ENCODE measurements around the gene SOX1. TPM values are rescaled to one million over a fixed set of nuclear protein-coding genes. Genes with fewer than 3 reads are reported as not detected.

SOX1 gene
- total and polyA plus RNA-seq, 4 donors, result not detected

DNA sequence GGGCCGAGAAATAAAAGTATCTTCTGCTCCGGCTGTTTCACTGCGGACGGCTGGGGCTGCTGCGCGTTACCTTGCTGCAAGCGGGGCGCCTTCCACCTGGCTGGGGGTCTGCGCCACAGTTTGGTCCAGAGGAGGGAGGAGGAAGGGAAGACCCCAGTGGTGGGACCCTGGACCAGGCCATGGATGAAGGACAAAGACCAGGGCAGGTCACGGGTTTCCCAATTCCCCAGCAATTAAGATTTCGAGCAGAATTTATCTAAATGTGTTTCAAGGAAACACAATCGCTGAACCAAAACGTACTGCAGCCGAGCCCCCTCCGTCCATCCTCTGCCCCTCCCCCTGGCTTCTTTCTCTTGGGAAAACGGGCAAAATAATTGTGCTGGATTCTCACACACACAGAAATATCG is 2.9 kb downstream of the SOX1 start:
- no peaks in the 10 kb centered on the region for H3K9me3 ChIP-seq (ENCODE audit: control insufficient read depth in 4 of 4, low read length in 3 of 4)
- no peak overlapping the region for H3K9ac ChIP-seq (ENCODE audit: low read depth in 1 of 2, low read length in 2 of 2)
- H3K27ac ChIP-seq (ENCODE audit: low read depth in 1 of 2, low read length in 2 of 2), result no peak overlapping the region
- peaks cover 0 to 33% (median 16%) of the 10 kb centered on the region in 4 donors for H3K4me1 ChIP-seq (ENCODE audit: control insufficient read depth in 4 of 4, insufficient read depth in 4 of 4, low read length in 3 of 4)
- H3K4me3 ChIP-seq (ENCODE audit: low read depth in 1 of 3, low read length in 3 of 3), result no peak overlapping the region
- DNase-seq (ENCODE audit: low spot score), result no peak
- no peaks in the 10 kb centered on the region for H3K36me3 ChIP-seq (ENCODE audit: control insufficient read depth in 4 of 4, insufficient read depth in 3 of 4, low read depth in 1 of 4, low read length in 3 of 4)
- peaks cover 6 to 53% (median 20%) of the 10 kb centered on the region in 4 donors for H3K27me3 ChIP-seq (ENCODE audit: control insufficient read depth in 4 of 4, insufficient read depth in 4 of 4, low read length in 3 of 4)
- whole genome bisulfite sequencing, result 8% methylated on average over 17 of the region's 17 CpGs
- TF ChIP-seq HNF4G (IDR thresholded peaks at IDR 0.05) (no peak), EGR1 (IDR thresholded peaks at IDR 0.05; ENCODE audit: low read depth in 2 of 2) (no peak), TAF1 (conservative IDR thresholded peaks at IDR 0.05) (no peak), HNF4A (conservative IDR thresholded peaks at IDR 0.05) (no peak)

DNA sequence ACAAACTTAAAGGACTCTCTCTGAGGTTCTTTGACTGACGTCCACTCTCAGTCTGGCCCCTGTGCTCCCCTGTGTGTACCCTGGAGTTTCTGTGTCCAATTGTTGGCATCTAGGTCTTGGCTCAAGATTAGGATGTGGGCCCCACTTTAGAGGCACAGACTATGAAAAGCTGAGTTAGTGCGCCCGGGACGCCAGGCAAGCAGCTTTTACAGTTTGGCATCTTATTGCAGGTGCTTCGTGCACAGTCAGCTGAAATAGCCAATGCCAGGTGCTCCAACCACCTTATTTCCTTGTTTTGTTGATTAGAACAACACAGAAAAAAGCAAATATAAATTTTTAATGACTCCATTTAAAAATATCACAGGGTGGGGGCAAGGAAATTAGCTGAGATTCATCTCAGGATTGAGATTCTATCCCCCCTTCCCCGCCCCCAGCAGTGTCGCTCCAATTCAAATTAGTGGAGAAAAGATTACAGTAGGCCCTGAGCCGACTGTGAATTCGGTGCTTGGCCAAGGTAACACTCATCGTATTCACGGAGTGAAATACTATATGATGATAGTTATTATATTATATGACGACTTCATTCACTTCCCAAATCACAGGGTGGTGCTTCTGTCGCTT is 4.3 kb downstream of the SOX1 start:
- Histone ChIP-seq H3K27ac (ENCODE audit: low read depth in 1 of 2, low read length in 2 of 2) (no peak overlapping the region), H3K27me3 (ENCODE audit: control insufficient read depth in 4 of 4, insufficient read depth in 4 of 4, low read length in 3 of 4) (peaks cover 4 to 44% (median 23%) of the 10 kb centered on the region in 4 donors), H3K9me3 (ENCODE audit: control insufficient read depth in 4 of 4, low read length in 3 of 4) (no peaks in the 10 kb centered on the region), H3K4me1 (ENCODE audit: control insufficient read depth in 4 of 4, insufficient read depth in 4 of 4, low read length in 3 of 4) (peaks cover 0 to 33% (median 14%) of the 10 kb centered on the region in 4 donors), H3K36me3 (ENCODE audit: control insufficient read depth in 4 of 4, insufficient read depth in 3 of 4, low read depth in 1 of 4, low read length in 3 of 4) (no peaks in the 10 kb centered on the region), H3K9ac (ENCODE audit: low read depth in 1 of 2, low read length in 2 of 2) (no peak overlapping the region), H3K4me3 (ENCODE audit: low read depth in 1 of 3, low read length in 3 of 3) (no peak overlapping the region)
- DNase-seq (ENCODE audit: low spot score), result no peak
- TF ChIP-seq NR2F2 (IDR thresholded peaks at IDR 0.05) (no peak), HNF4G (IDR thresholded peaks at IDR 0.05) (no peak), FOXA1 (IDR thresholded peaks at IDR 0.05) (no peak), EGR1 (IDR thresholded peaks at IDR 0.05; ENCODE audit: low read depth in 2 of 2) (no peak), HNF4A (conservative IDR thresholded peaks at IDR 0.05) (no peak), RXRA (IDR thresholded peaks at IDR 0.05) (no peak), GABPA (IDR thresholded peaks at IDR 0.05 in 1 of 2, conservative IDR thresholded peaks at IDR 0.05 in 1 of 2) (no peak), SP1 (IDR thresholded peaks at IDR 0.05) (no peak), RAD21 (IDR thresholded peaks at IDR 0.05) (no peak), YY1 (IDR thresholded peaks at IDR 0.05) (no peak), JUND (IDR thresholded peaks at IDR 0.05) (no peak), FOXA2 (IDR thresholded peaks at IDR 0.05) (no peak), TAF1 (conservative IDR thresholded peaks at IDR 0.05) (no peak)
- TF ChIP-seq, protein P1, sequence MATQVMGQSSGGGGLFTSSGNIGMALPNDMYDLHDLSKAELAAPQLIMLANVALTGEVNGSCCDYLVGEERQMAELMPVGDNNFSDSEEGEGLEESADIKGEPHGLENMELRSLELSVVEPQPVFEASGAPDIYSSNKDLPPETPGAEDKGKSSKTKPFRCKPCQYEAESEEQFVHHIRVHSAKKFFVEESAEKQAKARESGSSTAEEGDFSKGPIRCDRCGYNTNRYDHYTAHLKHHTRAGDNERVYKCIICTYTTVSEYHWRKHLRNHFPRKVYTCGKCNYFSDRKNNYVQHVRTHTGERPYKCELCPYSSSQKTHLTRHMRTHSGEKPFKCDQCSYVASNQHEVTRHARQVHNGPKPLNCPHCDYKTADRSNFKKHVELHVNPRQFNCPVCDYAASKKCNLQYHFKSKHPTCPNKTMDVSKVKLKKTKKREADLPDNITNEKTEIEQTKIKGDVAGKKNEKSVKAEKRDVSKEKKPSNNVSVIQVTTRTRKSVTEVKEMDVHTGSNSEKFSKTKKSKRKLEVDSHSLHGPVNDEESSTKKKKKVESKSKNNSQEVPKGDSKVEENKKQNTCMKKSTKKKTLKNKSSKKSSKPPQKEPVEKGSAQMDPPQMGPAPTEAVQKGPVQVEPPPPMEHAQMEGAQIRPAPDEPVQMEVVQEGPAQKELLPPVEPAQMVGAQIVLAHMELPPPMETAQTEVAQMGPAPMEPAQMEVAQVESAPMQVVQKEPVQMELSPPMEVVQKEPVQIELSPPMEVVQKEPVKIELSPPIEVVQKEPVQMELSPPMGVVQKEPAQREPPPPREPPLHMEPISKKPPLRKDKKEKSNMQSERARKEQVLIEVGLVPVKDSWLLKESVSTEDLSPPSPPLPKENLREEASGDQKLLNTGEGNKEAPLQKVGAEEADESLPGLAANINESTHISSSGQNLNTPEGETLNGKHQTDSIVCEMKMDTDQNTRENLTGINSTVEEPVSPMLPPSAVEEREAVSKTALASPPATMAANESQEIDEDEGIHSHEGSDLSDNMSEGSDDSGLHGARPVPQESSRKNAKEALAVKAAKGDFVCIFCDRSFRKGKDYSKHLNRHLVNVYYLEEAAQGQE (IDR thresholded peaks at IDR 0.05), result no peak
- TF ChIP-seq, protein P2, sequence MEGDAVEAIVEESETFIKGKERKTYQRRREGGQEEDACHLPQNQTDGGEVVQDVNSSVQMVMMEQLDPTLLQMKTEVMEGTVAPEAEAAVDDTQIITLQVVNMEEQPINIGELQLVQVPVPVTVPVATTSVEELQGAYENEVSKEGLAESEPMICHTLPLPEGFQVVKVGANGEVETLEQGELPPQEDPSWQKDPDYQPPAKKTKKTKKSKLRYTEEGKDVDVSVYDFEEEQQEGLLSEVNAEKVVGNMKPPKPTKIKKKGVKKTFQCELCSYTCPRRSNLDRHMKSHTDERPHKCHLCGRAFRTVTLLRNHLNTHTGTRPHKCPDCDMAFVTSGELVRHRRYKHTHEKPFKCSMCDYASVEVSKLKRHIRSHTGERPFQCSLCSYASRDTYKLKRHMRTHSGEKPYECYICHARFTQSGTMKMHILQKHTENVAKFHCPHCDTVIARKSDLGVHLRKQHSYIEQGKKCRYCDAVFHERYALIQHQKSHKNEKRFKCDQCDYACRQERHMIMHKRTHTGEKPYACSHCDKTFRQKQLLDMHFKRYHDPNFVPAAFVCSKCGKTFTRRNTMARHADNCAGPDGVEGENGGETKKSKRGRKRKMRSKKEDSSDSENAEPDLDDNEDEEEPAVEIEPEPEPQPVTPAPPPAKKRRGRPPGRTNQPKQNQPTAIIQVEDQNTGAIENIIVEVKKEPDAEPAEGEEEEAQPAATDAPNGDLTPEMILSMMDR (IDR thresholded peaks at IDR 0.05; ENCODE audit: low read depth, low read length, missing input control), result no peak
- TF ChIP-seq, protein P3, sequence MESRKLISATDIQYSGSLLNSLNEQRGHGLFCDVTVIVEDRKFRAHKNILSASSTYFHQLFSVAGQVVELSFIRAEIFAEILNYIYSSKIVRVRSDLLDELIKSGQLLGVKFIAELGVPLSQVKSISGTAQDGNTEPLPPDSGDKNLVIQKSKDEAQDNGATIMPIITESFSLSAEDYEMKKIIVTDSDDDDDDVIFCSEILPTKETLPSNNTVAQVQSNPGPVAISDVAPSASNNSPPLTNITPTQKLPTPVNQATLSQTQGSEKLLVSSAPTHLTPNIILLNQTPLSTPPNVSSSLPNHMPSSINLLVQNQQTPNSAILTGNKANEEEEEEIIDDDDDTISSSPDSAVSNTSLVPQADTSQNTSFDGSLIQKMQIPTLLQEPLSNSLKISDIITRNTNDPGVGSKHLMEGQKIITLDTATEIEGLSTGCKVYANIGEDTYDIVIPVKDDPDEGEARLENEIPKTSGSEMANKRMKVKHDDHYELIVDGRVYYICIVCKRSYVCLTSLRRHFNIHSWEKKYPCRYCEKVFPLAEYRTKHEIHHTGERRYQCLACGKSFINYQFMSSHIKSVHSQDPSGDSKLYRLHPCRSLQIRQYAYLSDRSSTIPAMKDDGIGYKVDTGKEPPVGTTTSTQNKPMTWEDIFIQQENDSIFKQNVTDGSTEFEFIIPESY (IDR thresholded peaks at IDR 0.05), result no peak
- TF ChIP-seq, protein P4, sequence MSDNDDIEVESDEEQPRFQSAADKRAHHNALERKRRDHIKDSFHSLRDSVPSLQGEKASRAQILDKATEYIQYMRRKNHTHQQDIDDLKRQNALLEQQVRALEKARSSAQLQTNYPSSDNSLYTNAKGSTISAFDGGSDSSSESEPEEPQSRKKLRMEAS (IDR thresholded peaks at IDR 0.05), result no peak
- TF ChIP-seq, protein P5, sequence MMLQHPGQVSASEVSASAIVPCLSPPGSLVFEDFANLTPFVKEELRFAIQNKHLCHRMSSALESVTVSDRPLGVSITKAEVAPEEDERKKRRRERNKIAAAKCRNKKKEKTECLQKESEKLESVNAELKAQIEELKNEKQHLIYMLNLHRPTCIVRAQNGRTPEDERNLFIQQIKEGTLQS (IDR thresholded peaks at IDR 0.05), result no peak
- 14% methylated on average over 13 of the region's 13 CpGs for WGBS
